ENCODE data around the gene GDF9. TPM values are rescaled to one million over a fixed set of nuclear protein-coding genes. Genes with fewer than 3 reads are reported as not detected.
A peak's percentile ranks its signal among the peaks of the same experiment; 100 is the strongest.

GDF9 gene
- total and polyA plus RNA-seq, 5 experiments from 2014 or later, result 0.30 to 1.7 (median 0.85) TPM; not detected in 1

DNA sequence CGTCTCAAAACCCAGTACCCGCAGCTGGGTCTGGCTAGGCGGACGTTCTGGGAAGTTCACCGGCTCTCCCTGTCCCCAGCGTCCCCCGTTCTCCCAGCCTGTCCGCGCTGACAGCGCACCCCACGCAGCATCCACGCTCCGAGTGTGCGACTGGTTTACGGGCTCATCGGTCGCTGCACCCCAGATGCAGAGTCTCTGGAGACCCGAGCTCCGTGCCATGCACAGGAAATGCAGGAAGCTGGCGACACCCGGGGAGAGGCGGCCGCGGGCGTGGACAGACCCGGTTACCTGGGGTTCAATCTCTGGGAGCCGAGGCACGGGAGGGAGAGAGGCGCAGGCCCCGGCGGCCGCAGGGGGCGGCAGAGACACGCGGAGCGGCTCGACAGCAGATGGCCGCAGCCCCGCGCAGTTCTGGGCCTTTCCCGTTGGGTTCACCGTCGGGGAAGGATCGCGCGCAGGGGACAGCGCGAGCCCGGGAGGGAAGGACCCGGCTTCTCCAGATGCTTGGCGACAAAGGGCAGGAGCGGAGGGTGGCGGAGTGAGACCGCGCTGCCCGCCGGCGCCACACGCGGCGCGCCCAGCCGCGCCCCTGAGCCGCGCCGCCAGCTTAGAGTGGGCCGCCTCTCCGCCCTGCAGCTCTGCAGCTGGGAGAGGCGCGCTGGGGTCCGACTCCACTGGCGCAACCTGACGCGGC, 36.4 kb downstream of the GDF9 start:
- H3K9me3 Mint-ChIP-seq, result no peaks in the 10 kb centered on the region
- ATAC-seq, result peak; percentile 90 to 92
- no peaks in the 10 kb centered on the region for H3K36me3 Mint-ChIP-seq
- H3K4me3 Mint-ChIP-seq, result peak overlapping the region; percentile 79 to 91 (median 87)
- peaks cover 5 to 22% (median 13%) of the 10 kb centered on the region in 4 donors for H3K4me1 Mint-ChIP-seq
- POLR2A ChIA-PET, result interaction anchor here (1.0 kb wide), 1 partner anchor 10 kb away, joined by 4 read pairs; no protein-coding TSS in a partner anchor
- peak; percentile 54 to 80 (median 65) for DNase-seq
- peak overlapping the region in 4 of 10 donors; percentile 43 to 73 (median 70) for H3K27ac Mint-ChIP-seq
- H3K27me3 Mint-ChIP-seq, result peaks cover 24 to 66% (median 36%) of the 10 kb centered on the region in 5 donors

- peak overlapping the region; percentile 63 to 89 (median 82) for H3K4me3 Mint-ChIP-seq
- POLR2A ChIA-PET, result interaction anchor here (0.8 to 1.0 kb wide), 2 partner anchors 10 to 15 kb away, joined by 3 to 4 read pairs; no protein-coding TSS in a partner anchor
- peaks cover 24 to 71% (median 40%) of the 10 kb centered on the region in 5 donors for H3K27me3 Mint-ChIP-seq
- no peaks in the 10 kb centered on the region for H3K36me3 Mint-ChIP-seq
- peaks cover 5 to 23% (median 15%) of the 10 kb centered on the region in 4 donors for H3K4me1 Mint-ChIP-seq
- ATAC-seq, result no peak
- peak overlapping the region in 1 of 10 donors; percentile 56 for H3K27ac Mint-ChIP-seq
- no peak for DNase-seq
- H3K9me3 Mint-ChIP-seq, result no peaks in the 10 kb centered on the region
Measured at GRCh38 chr5:132828846-132829494, 37.3 kb downstream of the GDF9 start.

DNA sequence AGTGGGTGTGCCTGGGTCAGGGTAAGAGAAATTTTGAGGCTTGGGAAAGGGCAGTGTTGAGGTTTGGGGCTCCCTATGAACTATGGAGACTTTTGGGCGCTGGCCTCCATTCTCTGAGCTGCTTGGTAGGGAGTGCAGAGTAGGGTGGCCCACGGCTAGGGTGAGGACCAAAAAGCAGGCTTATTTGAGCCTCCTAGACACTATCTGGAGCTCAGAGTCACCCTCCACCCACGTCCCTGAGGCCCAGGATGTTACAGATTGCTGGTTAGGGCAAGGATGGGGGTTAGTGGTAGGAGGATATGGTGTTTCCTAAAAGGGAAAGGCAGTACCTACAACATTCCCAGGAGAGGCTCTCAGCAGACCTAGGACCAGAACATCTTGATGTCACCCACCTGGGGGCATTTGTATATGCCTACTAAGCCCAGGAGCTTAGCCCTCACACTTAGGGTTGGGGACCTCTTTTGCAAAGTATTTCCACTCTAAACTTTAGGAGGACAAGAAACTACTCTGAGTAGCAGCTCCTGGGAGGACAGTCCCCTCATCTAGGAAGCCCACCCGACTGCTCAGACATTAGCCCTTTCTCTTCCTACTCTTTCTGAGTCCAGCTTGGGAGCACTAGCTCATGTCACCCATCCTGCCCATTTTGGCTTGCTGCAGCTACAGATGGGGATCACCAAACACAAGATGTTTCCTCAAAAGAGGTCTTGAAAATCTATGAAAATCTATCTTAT, 38.2 kb downstream of the GDF9 start:
- peaks cover 5 to 31% (median 15%) of the 10 kb centered on the region in 4 donors for H3K4me1 Mint-ChIP-seq
- no peaks in the 10 kb centered on the region for H3K36me3 Mint-ChIP-seq
- H3K4me3 Mint-ChIP-seq, result peak overlapping the region in 3 of 10 donors; percentile 15 to 45 (median 40)
- H3K9me3 Mint-ChIP-seq, result no peaks in the 10 kb centered on the region
- DNase-seq (no peak), ATAC-seq (no peak)
- peaks cover 24 to 73% (median 45%) of the 10 kb centered on the region in 5 donors for H3K27me3 Mint-ChIP-seq
- POLR2A ChIA-PET, result interaction anchor here (0.8 kb wide), 1 partner anchor 14 kb away, joined by 3 read pairs; no protein-coding TSS in a partner anchor
- H3K27ac Mint-ChIP-seq, result no peak overlapping the region

DNA sequence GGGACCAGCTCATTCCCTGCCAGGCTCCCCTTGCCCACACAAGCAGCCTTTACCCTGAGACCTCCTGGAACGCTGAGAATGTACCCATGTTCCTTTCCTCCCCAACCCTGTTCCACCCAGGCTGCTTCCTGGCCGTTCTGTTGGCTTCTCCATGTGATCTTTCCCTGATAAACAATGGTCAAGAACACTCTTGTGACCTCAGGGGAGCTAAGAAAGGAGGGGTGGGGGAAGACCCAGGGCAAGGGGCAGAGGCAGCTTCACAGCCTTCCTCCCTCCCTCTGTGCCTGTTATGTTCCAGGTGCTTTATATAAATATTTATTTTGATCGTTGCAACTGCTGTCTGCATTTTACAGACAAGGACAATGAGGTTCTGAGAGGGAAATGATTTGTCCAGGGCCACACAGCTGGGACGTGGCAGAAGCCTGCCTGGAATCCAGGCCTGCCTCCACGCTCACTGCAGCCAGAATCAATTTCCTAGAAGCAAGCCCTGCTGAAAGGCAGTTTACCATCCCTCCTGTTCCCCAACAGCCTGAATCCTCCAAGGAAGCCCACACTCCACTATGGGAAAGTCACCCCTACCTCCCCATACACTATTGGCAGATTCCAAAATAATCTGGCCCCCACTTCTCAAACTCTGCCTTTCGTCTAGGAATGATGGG, 39.7 kb downstream of the GDF9 start:
- ATAC-seq (no peak), DNase-seq (no peak)
- Mint-ChIP-seq H3K27me3 (peaks cover 20 to 72% (median 42%) of the 10 kb centered on the region in 5 donors), H3K4me1 (peaks cover 5 to 34% (median 15%) of the 10 kb centered on the region in 4 donors), H3K36me3 (no peaks in the 10 kb centered on the region), H3K4me3 (peak overlapping the region in 9 of 10 donors; percentile 19 to 72 (median 50)), H3K9me3 (no peaks in the 10 kb centered on the region), H3K27ac (no peak overlapping the region)
- POLR2A ChIA-PET, result interaction anchor here (1.2 kb wide), 1 partner anchor 225 kb away, joined by 3 read pairs; the partner anchor contains the start of gene HSPA4

- H3K4me3 Mint-ChIP-seq, result peak overlapping the region in 7 of 10 donors; percentile 22 to 72 (median 36)
- peaks cover 17 to 67% (median 39%) of the 10 kb centered on the region in 5 donors for H3K27me3 Mint-ChIP-seq
- no peaks in the 10 kb centered on the region for H3K9me3 Mint-ChIP-seq
- H3K4me1 Mint-ChIP-seq, result peaks cover 3 to 27% (median 12%) of the 10 kb centered on the region in 4 donors
- no peaks in the 10 kb centered on the region for H3K36me3 Mint-ChIP-seq
- DNase-seq, result no peak
- POLR2A ChIA-PET, result interaction anchor here (1.2 kb wide), 1 partner anchor 226 kb away, joined by 3 read pairs; the partner anchor contains the start of gene HSPA4
- no peak overlapping the region for H3K27ac Mint-ChIP-seq
- peak; percentile 27 to 41 for ATAC-seq
Measured at GRCh38 chr5:132825834-132826391, 40.4 kb downstream of the GDF9 start.

GRCh38 chr5:132825033-132825833, 41.0 kb downstream of the GDF9 start:
- Mint-ChIP-seq H3K9me3 (no peaks in the 10 kb centered on the region), H3K36me3 (no peaks in the 10 kb centered on the region), H3K27ac (no peak overlapping the region), H3K4me1 (peaks cover 4 to 30% (median 14%) of the 10 kb centered on the region in 4 donors), H3K27me3 (peaks cover 19 to 66% (median 42%) of the 10 kb centered on the region in 5 donors), H3K4me3 (peak overlapping the region in 9 of 10 donors; percentile 31 to 61 (median 45))
- no peak for DNase-seq
- ATAC-seq, result peak; percentile 1 to 4
- POLR2A ChIA-PET, result no interaction called here

- H3K27me3 Mint-ChIP-seq, result peaks cover 21 to 67% (median 45%) of the 10 kb centered on the region in 5 donors
- no peaks in the 10 kb centered on the region for H3K36me3 Mint-ChIP-seq
- H3K4me3 Mint-ChIP-seq, result peak overlapping the region in 8 of 10 donors; percentile 33 to 54 (median 46)
- POLR2A ChIA-PET, result no interaction called here
- ATAC-seq (no peak), DNase-seq (no peak)
- H3K9me3 Mint-ChIP-seq, result no peaks in the 10 kb centered on the region
- peak overlapping the region in 2 of 10 donors; percentile 13 to 43 for H3K27ac Mint-ChIP-seq
- peaks cover 4 to 30% (median 18%) of the 10 kb centered on the region in 4 donors for H3K4me1 Mint-ChIP-seq
Measured at GRCh38 chr5:132824426-132824825, 41.8 kb downstream of the GDF9 start.

- Mint-ChIP-seq H3K9me3 (no peaks in the 10 kb centered on the region), H3K4me1 (peaks cover 6 to 30% (median 19%) of the 10 kb centered on the region in 4 donors), H3K27ac (no peak overlapping the region), H3K4me3 (peak overlapping the region in 5 of 10 donors; percentile 26 to 47 (median 31)), H3K27me3 (peaks cover 16 to 67% (median 45%) of the 10 kb centered on the region in 5 donors), H3K36me3 (no peaks in the 10 kb centered on the region)
- DNase-seq (no peak), ATAC-seq (no peak)
- POLR2A ChIA-PET, result interaction anchor here (0.6 kb wide), 1 partner anchor 135 kb away, joined by 4 read pairs; no protein-coding TSS in a partner anchor
Measured at GRCh38 chr5:132823481-132824050, 42.7 kb downstream of the GDF9 start.

- no peak for DNase-seq
- peaks cover 15 to 61% (median 41%) of the 10 kb centered on the region in 5 donors for H3K27me3 Mint-ChIP-seq
- no peaks in the 10 kb centered on the region for H3K36me3 Mint-ChIP-seq
- no peak overlapping the region for H3K27ac Mint-ChIP-seq
- H3K9me3 Mint-ChIP-seq, result no peaks in the 10 kb centered on the region
- no peak for ATAC-seq
- peaks cover 6 to 30% (median 19%) of the 10 kb centered on the region in 4 donors for H3K4me1 Mint-ChIP-seq
- peak overlapping the region in 2 of 10 donors; percentile 36 to 47 for H3K4me3 Mint-ChIP-seq
- POLR2A ChIA-PET, result no interaction called here
Measured at GRCh38 chr5:132822650-132823480, 43.4 kb downstream of the GDF9 start.

GRCh38 chr5:132821791-132822190, 44.5 kb downstream of the GDF9 start:
- no peaks in the 10 kb centered on the region for H3K36me3 Mint-ChIP-seq

More at GRCh38 chr5:132821791-132822190, 44.5 kb downstream of the GDF9 start:
- Mint-ChIP-seq H3K4me3 (peak overlapping the region in 1 of 10 donors; percentile 43), H3K4me1 (peaks cover 6 to 27% (median 18%) of the 10 kb centered on the region in 4 donors), H3K9me3 (no peaks in the 10 kb centered on the region), H3K27me3 (peaks cover 6 to 50% (median 30%) of the 10 kb centered on the region in 5 donors), H3K27ac (no peak overlapping the region)
- ATAC-seq (no peak), DNase-seq (no peak)
- POLR2A ChIA-PET, result no interaction called here

All from naive thymus-derived CD8-positive, alpha-beta T cell (primary cell).